Kidney (tissue), 14 donors: Measurements from ENCODE around the gene HTR2A. TPM values are rescaled to one million over a fixed set of nuclear protein-coding genes. Genes with fewer than 3 reads are reported as not detected.
"Not testable (repeated sequence)": the region's sequence is repeated elsewhere in the genome, so short reads cannot be mapped to it uniquely, and the experiment has no call there.

ENCODE experiments used
- DNase-seq, 5 donors: peaks; one replicate each; pipeline ENCODE4 v3.0.0-alpha.2; 2013 to 2020
- FAIRE-seq: peaks from 2 replicates; lab custom pipeline; 2012; peaks lifted over from hg19 to GRCh38; lab: Jason Lieb, UNC
- H3K27ac ChIP-seq, 2 donors: one replicate each; pipeline ENCODE4 v1.7.0; 2013; ENCODE audit warnings: low read depth in 2 of 2, low read length in 2 of 2, inconsistent platforms in 1 of 2
- H3K27me3 ChIP-seq: one replicate; pipeline ENCODE4 v1.7.1; 2013; ENCODE audit warnings: low read length, inconsistent platforms; ENCODE audit not compliant: control insufficient read depth, insufficient read depth
- H3K36me3 ChIP-seq, 3 donors: one replicate each; pipeline versions ENCODE4 v1.7.0 to v1.7.1; 2013; ENCODE audit warnings: low read length in 3 of 3, control low read depth in 1 of 3, inconsistent platforms in 1 of 3; ENCODE audit not compliant: insufficient read depth in 3 of 3, control insufficient read depth in 2 of 3
- H3K4me1 ChIP-seq, 3 donors: one replicate each; pipeline versions ENCODE4 v1.7.0 to v1.7.1; 2013; ENCODE audit warnings: low read length in 3 of 3, inconsistent platforms in 1 of 3, low read depth in 1 of 3; ENCODE audit not compliant: control insufficient read depth in 2 of 3, insufficient read depth in 2 of 3
- H3K4me3 ChIP-seq, 3 donors: one replicate each; pipeline versions ENCODE4 v1.7.0 to v1.8.1; 2013; ENCODE audit warnings: low read length in 3 of 3, control low read depth in 1 of 3, inconsistent platforms in 1 of 3
- H3K9ac ChIP-seq, 3 donors: one replicate each; pipeline versions ENCODE4 v1.7.0 to v1.7.1; 2013; ENCODE audit warnings: low read length in 3 of 3, control low read depth in 1 of 3, inconsistent platforms in 1 of 3
- H3K9me3 ChIP-seq, 3 donors: one replicate each; pipeline versions ENCODE4 v1.7.0 to v1.7.1; 2013; ENCODE audit warnings: low read length in 3 of 3, control low read depth in 1 of 3, inconsistent platforms in 1 of 3; ENCODE audit not compliant: control insufficient read depth in 2 of 3, insufficient read depth in 1 of 3
- intact Hi-C: fragments of 100-400 bp; cut with DNase I; formaldehyde crosslinking; loops from one replicate; pipeline ENCODE4 v1.11.1; 2022
- polyA plus RNA-seq: library from polyadenylated mRNA; stranded (reverse); fragments of 350-450 nt; fragmentation: Illumina TruSeq; extraction: RNeasy Lipid Tissue Mini Kit (QIAGEN cat#74804); gene quantifications from one replicate; pipeline ENCODE4 v1.2.3, GENCODE V29; 2014; ENCODE audit warnings: low read depth, low replicate concordance; ENCODE audit not compliant: insufficient read depth
- total RNA-seq: library from RNA; stranded (reverse); fragmentation: NEBNext Ultra II Directional; extraction: Animal tissue kit (Norgen Biotek cat#: 25700); gene quantifications from one replicate; pipeline ENCODE4 v1.2.1, GENCODE V29; 2021
- TF ChIP-seq, protein P1 (sequence below): IDR thresholded peaks from 3 replicates; pipeline ENCODE4 v1.5.1; 2012; ENCODE audit warnings: mild to moderate bottlenecking, moderate library complexity, borderline replicate concordance; ENCODE audit not compliant: insufficient read depth; ENCODE audit errors: extremely low read depth
- donor health status: control.
- donor health status: control.
- donor health status: control.
- donor health status: control.
- donor health status: control.
- donor health status: DM: yes; HTN: yes; CAD: no.
- donor health status: Normal renal cell carcinoma (clear cell type).

Gene HTR2A
- total and polyA plus RNA-seq, 2 donors from 2014 or later: 1.0 TPM; not detected in 1

DNA sequence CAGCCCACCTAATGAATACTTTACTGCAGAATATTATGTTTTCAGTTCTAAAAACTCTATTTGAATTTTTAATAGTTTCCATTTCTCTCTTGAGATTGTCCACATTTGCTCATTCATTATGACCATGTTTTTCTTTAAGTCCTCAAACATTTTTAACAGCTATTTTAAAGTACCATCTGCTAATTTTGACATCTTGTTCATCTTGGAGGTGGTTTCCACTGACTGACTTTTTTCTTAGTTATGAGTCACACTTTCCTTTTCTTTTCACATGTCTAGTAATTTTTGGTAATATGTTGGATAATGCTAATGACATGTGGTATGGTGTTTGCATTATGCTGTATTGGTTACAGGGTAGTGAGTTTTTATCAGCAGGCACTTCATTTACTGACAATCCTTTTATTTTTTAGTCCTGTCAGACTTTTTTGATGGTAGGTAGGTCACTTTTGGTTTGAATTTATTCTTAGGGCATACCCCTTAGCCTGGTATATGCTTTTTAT is 84.5 kb downstream of the HTR2A start:
- DNase-seq (no peak), FAIRE-seq (no peak)
- Histone ChIP-seq H3K9ac (no peak overlapping the region), H3K27me3 (no peaks in the 10 kb centered on the region), H3K27ac (no peak overlapping the region), H3K36me3 (no peaks in the 10 kb centered on the region), H3K9me3 (peaks cover 0 to 14% (median 2%) of the 10 kb centered on the region in 3 donors), H3K4me1 (no peaks in the 10 kb centered on the region), H3K4me3 (no peak overlapping the region)
- intact Hi-C loops: no loop called here
- TF ChIP-seq, protein P1, sequence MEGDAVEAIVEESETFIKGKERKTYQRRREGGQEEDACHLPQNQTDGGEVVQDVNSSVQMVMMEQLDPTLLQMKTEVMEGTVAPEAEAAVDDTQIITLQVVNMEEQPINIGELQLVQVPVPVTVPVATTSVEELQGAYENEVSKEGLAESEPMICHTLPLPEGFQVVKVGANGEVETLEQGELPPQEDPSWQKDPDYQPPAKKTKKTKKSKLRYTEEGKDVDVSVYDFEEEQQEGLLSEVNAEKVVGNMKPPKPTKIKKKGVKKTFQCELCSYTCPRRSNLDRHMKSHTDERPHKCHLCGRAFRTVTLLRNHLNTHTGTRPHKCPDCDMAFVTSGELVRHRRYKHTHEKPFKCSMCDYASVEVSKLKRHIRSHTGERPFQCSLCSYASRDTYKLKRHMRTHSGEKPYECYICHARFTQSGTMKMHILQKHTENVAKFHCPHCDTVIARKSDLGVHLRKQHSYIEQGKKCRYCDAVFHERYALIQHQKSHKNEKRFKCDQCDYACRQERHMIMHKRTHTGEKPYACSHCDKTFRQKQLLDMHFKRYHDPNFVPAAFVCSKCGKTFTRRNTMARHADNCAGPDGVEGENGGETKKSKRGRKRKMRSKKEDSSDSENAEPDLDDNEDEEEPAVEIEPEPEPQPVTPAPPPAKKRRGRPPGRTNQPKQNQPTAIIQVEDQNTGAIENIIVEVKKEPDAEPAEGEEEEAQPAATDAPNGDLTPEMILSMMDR: no peak

DNA sequence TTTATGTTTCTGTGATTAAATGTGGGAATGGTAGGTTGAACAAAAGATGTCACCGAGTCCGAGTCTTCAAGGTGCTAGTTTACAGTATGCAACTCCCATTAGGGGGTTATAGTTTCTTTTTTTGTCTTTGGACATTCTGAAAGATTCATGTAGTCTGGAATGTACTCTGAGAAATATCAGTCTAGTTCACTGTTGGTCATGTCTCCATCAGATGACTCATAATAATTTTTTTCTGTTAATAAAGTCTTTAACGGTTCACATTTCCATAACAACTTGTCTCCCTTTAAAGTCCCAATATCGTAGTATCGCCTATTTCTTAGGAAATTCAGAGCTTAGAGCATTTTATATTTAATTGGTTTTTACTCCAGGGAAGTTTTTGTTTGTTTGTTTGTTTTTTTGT is 86.4 kb downstream of the HTR2A start:
- no peaks in the 10 kb centered on the region for H3K27me3 ChIP-seq
- TF ChIP-seq, protein P1: no peak
- FAIRE-seq: no peak

DNA sequence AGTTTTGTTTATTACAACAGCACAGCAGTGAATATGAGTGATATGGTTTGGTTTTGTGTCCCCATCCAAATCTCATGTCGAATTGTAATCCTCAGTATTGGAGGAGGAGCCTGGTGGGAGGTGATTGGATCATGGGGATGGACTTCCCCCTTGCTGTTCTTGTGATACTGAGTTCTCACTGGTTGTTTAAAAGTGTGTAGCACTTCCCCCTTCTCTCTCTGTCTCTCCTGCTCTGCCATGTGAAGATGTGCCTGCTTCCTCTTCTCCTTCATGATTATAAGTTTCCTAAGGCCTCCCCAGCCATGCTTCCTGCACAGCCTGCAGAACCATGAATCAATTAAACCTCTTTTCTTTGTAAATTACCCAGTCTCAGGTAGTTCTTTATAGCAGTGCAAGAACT is 91.9 kb downstream of the HTR2A start:
- H3K27ac ChIP-seq, H3K9me3 ChIP-seq, DNase-seq, H3K27me3 ChIP-seq, H3K4me3 ChIP-seq, H3K9ac ChIP-seq, intact Hi-C loops, H3K36me3 ChIP-seq, FAIRE-seq, H3K4me1 ChIP-seq: not testable (repeated sequence)

More for the DNA sequence above, 86.4 kb downstream of the HTR2A start:
- H3K4me1 ChIP-seq: no peaks in the 10 kb centered on the region
- H3K9ac ChIP-seq: no peak overlapping the region
- peaks cover 0 to 14% (median 2%) of the 10 kb centered on the region in 3 donors for H3K9me3 ChIP-seq
- intact Hi-C loops: no loop called here
- DNase-seq: no peak
- no peak overlapping the region for H3K4me3 ChIP-seq
- H3K27ac ChIP-seq: no peak overlapping the region
- H3K36me3 ChIP-seq: no peaks in the 10 kb centered on the region

DNA sequence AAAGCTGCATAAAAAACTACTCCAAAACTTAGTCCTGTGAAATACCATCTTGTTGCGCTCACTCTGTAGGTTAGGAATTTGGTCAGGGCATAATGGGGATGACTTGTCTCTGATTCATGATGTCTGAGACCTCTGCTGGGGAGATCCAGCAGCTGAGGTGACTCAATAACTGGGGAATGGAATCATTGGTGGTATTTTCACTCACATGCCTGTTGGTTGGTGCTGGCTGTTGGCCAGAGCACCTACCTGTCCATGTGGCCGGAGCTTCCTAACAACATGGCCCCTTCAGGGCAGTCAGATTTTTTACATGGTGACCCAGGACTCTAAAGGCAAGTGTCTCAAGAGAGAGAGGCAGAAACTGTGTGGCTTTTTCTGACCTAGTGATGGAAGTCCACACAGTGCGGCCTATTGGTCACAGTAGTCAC is 92.5 kb downstream of the HTR2A start:
- DNase-seq (no peak), FAIRE-seq (no peak)
- H3K27me3 ChIP-seq: no peaks in the 10 kb centered on the region
- no peak overlapping the region for H3K4me3 ChIP-seq
- no peak overlapping the region for H3K27ac ChIP-seq
- intact Hi-C loops: no loop called here
- TF ChIP-seq, protein P1: no peak
- H3K36me3 ChIP-seq: no peaks in the 10 kb centered on the region
- H3K9ac ChIP-seq: no peak overlapping the region
- no peaks in the 10 kb centered on the region for H3K9me3 ChIP-seq
- H3K4me1 ChIP-seq: no peaks in the 10 kb centered on the region
